H9 (cell line): ENCODE data around the gene PPP1R14B. TPM values are rescaled to one million over a fixed set of nuclear protein-coding genes. Genes with fewer than 3 reads are reported as not detected.

ENCODE experiments used
- DNase-seq: peaks from one replicate; pipeline ENCODE4 v3.0.0-alpha.2; 2017
- H2AFZ ChIP-seq: one replicate; pipeline ENCODE4 v1.6.1; 2013; ENCODE audit warnings: mild to moderate bottlenecking, low read length, control low read depth, moderate library complexity
- H2AK5ac ChIP-seq: 2 replicates; pipeline ENCODE4 v1.6.1; 2013; ENCODE audit warnings: low read length, control low read depth, mixed read lengths; ENCODE audit not compliant: insufficient read length
- H2BK120ac ChIP-seq: one replicate; pipeline ENCODE4 v1.6.1; 2013; ENCODE audit warnings: low read depth, mild to moderate bottlenecking, low read length, control low read depth, inconsistent platforms; ENCODE audit not compliant: poor library complexity, severe bottlenecking
- H2BK12ac ChIP-seq: 2 replicates; pipeline ENCODE4 v1.6.1; 2013; ENCODE audit warnings: low read length, control low read depth, mixed read lengths, low read depth; ENCODE audit not compliant: insufficient read length
- H2BK15ac ChIP-seq: 2 replicates; pipeline ENCODE4 v1.6.1; 2013; ENCODE audit warnings: low read depth, low read length, control low read depth
- H2BK20ac ChIP-seq: one replicate; pipeline ENCODE4 v1.6.1; 2013; ENCODE audit warnings: low read depth, mild to moderate bottlenecking, low read length, control low read depth, inconsistent platforms; ENCODE audit not compliant: poor library complexity, severe bottlenecking
- H2BK5ac ChIP-seq: 2 replicates; pipeline ENCODE4 v1.6.1; 2013; ENCODE audit warnings: low read length, control low read depth, mixed read lengths; ENCODE audit not compliant: insufficient read length
- H3K14ac ChIP-seq: 2 replicates; pipeline ENCODE4 v1.6.1; 2013; ENCODE audit warnings: low read length, control low read depth; ENCODE audit not compliant: insufficient read depth
- H3K18ac ChIP-seq: 2 replicates; pipeline ENCODE4 v1.6.1; 2013; ENCODE audit warnings: low read depth, mild to moderate bottlenecking, mixed read lengths, low read length, control low read depth; ENCODE audit not compliant: insufficient read length
- H3K23ac ChIP-seq: 2 replicates; pipeline ENCODE4 v1.6.1; 2013; ENCODE audit warnings: low read length, control low read depth, mixed read lengths, low read depth; ENCODE audit not compliant: insufficient read length
- H3K23me2 ChIP-seq: 2 replicates; pipeline ENCODE4 v1.6.1; 2013; ENCODE audit warnings: low read depth, mild to moderate bottlenecking, mixed read lengths, low read length, control low read depth; ENCODE audit not compliant: insufficient read length, poor library complexity, severe bottlenecking
- H3K27ac ChIP-seq: 2 replicates; pipeline ENCODE4 v1.5.1; 2013; ENCODE audit warnings: low read length, control low read depth, mixed read lengths, low read depth; ENCODE audit not compliant: insufficient read length
- H3K27me3 ChIP-seq: 2 replicates; pipeline ENCODE4 v1.6.1; 2013; ENCODE audit warnings: low read length, control low read depth, inconsistent platforms; ENCODE audit not compliant: insufficient read depth
- H3K4ac ChIP-seq: 2 replicates; pipeline ENCODE4 v1.6.1; 2013; ENCODE audit warnings: low read depth, mild to moderate bottlenecking, control low read depth, inconsistent platforms, low read length, moderate library complexity
- H3K4me1 ChIP-seq: 2 replicates; pipeline ENCODE4 v1.6.1; 2013; ENCODE audit warnings: low read length, control low read depth, inconsistent platforms; ENCODE audit not compliant: insufficient read depth
- H3K4me2 ChIP-seq: 2 replicates; pipeline ENCODE4 v1.6.1; 2013; ENCODE audit warnings: low read length, control low read depth, mixed read lengths; ENCODE audit not compliant: insufficient read length, insufficient read depth
- H3K56ac ChIP-seq: 2 replicates; pipeline ENCODE4 v1.6.1; 2013; ENCODE audit warnings: low read depth, mild to moderate bottlenecking, mixed read lengths, low read length, control low read depth; ENCODE audit not compliant: insufficient read length
- H3K79me1 ChIP-seq: 2 replicates; pipeline ENCODE4 v1.6.1; 2013; ENCODE audit warnings: low read depth, mild to moderate bottlenecking, moderate library complexity, low read length, control low read depth, inconsistent platforms; ENCODE audit not compliant: insufficient read depth, poor library complexity, severe bottlenecking
- H3K79me2 ChIP-seq: 2 replicates; pipeline ENCODE4 v1.6.1; 2013; ENCODE audit warnings: low read length, control low read depth, inconsistent platforms; ENCODE audit not compliant: insufficient read depth
- H3K9ac ChIP-seq: 2 replicates; pipeline ENCODE4 v1.6.1; 2013; ENCODE audit warnings: low read length, control low read depth, mixed read lengths; ENCODE audit not compliant: insufficient read length; ENCODE audit errors: extremely low read depth
- H3K9me3 ChIP-seq: one replicate; pipeline ENCODE4 v1.6.1; 2013; ENCODE audit warnings: low read depth, low read length, inconsistent platforms; ENCODE audit not compliant: control insufficient read depth
- H3T11ph ChIP-seq: one replicate; pipeline ENCODE4 v1.6.1; 2013; ENCODE audit warnings: mild to moderate bottlenecking, low read length, control low read depth, inconsistent platforms
- H4K20me1 ChIP-seq: one replicate; pipeline ENCODE4 v1.6.1; 2013; ENCODE audit not compliant: control insufficient read depth, insufficient read length, insufficient read depth
- H4K5ac ChIP-seq: 2 replicates; pipeline ENCODE4 v1.6.1; 2013; ENCODE audit warnings: low read depth, mild to moderate bottlenecking, mixed read lengths, low read length, control low read depth; ENCODE audit not compliant: insufficient read length
- H4K8ac ChIP-seq: replicated peaks from 2 replicates; pipeline ENCODE4 v1.6.1; 2013; ENCODE audit warnings: low read length, control low read depth, mixed read lengths, low read depth; ENCODE audit not compliant: insufficient read length
- H4K91ac ChIP-seq: 2 replicates; pipeline ENCODE4 v1.6.1; 2013; ENCODE audit warnings: low read depth, mild to moderate bottlenecking, moderate library complexity, mixed read lengths, low read length, control low read depth; ENCODE audit not compliant: insufficient read length
- H3K27ac Mint-ChIP-seq, 3 experiments: 2 replicates in 2 of 3; 3 replicates in 1 of 3; pipeline ENCODE4 v1.8.0; 2020 to 2021; ENCODE audit warnings: mixed read lengths in 3 of 3, mild to moderate bottlenecking in 1 of 3, moderate library complexity in 1 of 3
- H3K27me3 Mint-ChIP-seq: 2 replicates; pipeline ENCODE4 v1.8.0; 2021; ENCODE audit warnings: low read depth, mild to moderate bottlenecking, moderate library complexity, mixed read lengths
- H3K36me3 Mint-ChIP-seq, 3 experiments: 2 replicates in 2 of 3; 3 replicates in 1 of 3; pipeline ENCODE4 v1.8.0; 2020 to 2021; ENCODE audit warnings: low read depth in 3 of 3, mixed read lengths in 3 of 3; ENCODE audit not compliant: insufficient read depth in 1 of 3
- H3K4me1 Mint-ChIP-seq, 2 experiments: 2 replicates each; pipeline ENCODE4 v1.8.0; 2020; ENCODE audit warnings: mixed read lengths in 2 of 2
- H3K4me3 Mint-ChIP-seq, 2 experiments: 2 replicates in 1 of 2; 3 replicates in 1 of 2; pipeline ENCODE4 v1.8.0; 2020 to 2021; ENCODE audit warnings: mild to moderate bottlenecking in 2 of 2, mixed read lengths in 2 of 2, moderate library complexity in 1 of 2
- H3K9me3 Mint-ChIP-seq, 2 experiments: 2 replicates in 1 of 2; 3 replicates in 1 of 2; pipeline ENCODE4 v1.8.0; 2020; ENCODE audit warnings: mild to moderate bottlenecking in 2 of 2, mixed read lengths in 2 of 2, moderate library complexity in 1 of 2
- CTCF ChIP-seq: fragments of 200-600 bp; sonication (generic); conservative IDR thresholded peaks from 3 replicates; pipeline ENCODE4 v1.8.0; 2021; ENCODE audit warnings: antibody characterized with exemption, mild to moderate bottlenecking
- WGBS: extraction: QIAGEN DNeasy Blood & Tissue Kit; methylation state at CpG from one replicate; pipeline ENCODE4 v1.1.7; 2013; ENCODE audit warnings: missing lambda C conversion rate, low lambda C conversion rate, mixed read lengths; ENCODE audit not compliant: insufficient read length; ENCODE audit errors: extremely low coverage; 5-methylcytosine and 5-hydroxymethylcytosine counted together
- long read RNA-seq: library from polyadenylated mRNA; unstranded; transcript quantifications from one replicate; pipeline ENCODE4 v2.0.0, GENCODE V29; 2020
- total RNA-seq: library from RNA; stranded (reverse); gene quantifications from 2 replicates; pipeline ENCODE4 v1.2.1, GENCODE V29; 2021

The PPP1R14B gene, protein sequence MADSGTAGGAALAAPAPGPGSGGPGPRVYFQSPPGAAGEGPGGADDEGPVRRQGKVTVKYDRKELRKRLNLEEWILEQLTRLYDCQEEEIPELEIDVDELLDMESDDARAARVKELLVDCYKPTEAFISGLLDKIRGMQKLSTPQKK
- total RNA-seq, result 358 and 363 TPM in 2 replicates
- long read RNA-seq, partial matches to known transcripts, result 1 of 5 reads
- long read RNA-seq, other reads (novel, unspliced or antisense), result 2 of 5 reads

DNA sequence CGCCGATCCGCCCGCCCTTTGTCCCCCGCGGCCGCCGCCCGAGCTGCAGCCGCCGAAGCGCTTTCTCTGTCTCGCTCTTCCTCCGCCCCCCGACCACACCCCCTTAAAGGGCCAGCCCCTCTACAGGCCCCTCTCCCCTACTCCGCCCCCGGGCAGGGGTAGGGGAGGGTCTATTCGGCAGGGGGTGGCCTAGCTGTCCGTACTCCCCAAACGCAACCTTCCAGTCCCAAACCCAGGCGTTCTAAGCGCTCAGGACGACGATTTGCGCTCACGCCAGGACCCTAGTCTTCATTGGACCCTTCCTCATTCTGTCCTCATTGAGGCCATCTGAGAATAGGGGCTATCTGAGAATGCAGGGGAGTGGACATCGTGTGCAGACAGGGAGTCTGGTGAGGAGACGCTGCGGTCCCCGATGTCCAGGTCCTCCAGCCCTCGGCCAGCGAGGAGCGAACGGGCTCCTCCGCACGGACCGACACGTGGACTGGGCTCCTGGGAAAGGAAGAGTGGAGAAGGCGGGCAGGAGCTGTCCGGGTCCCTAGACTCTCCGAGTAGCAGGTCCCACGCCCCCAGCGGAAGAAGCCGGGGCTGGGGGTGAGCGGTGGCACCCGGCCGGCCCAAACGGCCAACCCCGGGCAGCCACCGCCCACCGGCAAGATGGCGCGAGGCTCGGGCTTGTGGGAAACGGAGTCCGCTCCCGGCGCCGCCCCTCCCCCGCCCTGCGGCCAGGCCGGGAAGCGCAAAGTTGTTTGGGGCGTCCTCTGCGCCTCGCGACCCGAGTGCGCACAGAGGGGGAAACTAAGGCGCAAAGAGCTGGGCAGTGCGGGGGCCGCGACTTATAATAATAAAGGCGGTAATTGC lies at the start of gene PPP1R14B:
PPP1R14B (minus strand) TSS at position 73 of the 858 bp plus-strand sequence. CDS start 270 bp downstream, outside the sequence.
- no peak within 1 kb of the TSS for H3K56ac ChIP-seq
- DNase-seq, result peak; percentile 95
- H3T11ph ChIP-seq, result no peak within 1 kb of the TSS
- H3K27me3 ChIP-seq, result no peaks in the 10 kb centered on the region
- no peaks in the 10 kb centered on the region for H3K27me3 Mint-ChIP-seq
- no CpG with 5 or more reads among the region's 74 CpGs for WGBS
- peak within 1 kb of the TSS; percentile 88 to 94 for H3K4me3 Mint-ChIP-seq
- peak within 1 kb of the TSS; percentile 43 for H2AFZ ChIP-seq
- H3K4me1 ChIP-seq, result peaks cover 9% of the 10 kb centered on the region; the same call in 1 of the 2 replicates
- no peak within 1 kb of the TSS for H2BK12ac ChIP-seq
- peaks cover 3% of the 10 kb centered on the region for H3K79me1 ChIP-seq
- H2BK15ac ChIP-seq, result no peak within 1 kb of the TSS
- no peak within 1 kb of the TSS for H2AK5ac ChIP-seq
- H4K91ac ChIP-seq, result no peak within 1 kb of the TSS
- H3K4ac ChIP-seq, result no peak within 1 kb of the TSS
- peaks cover 12 to 22% (median 13%) of the 10 kb centered on the region in 3 experiments; a peak in 6 of 7 replicates for H3K36me3 Mint-ChIP-seq
- peaks cover 28% of the 10 kb centered on the region for H3K23me2 ChIP-seq
- H3K27ac ChIP-seq, result no peak within 1 kb of the TSS
- no peak within 1 kb of the TSS for H2BK120ac ChIP-seq
- peak within 1 kb of the TSS; percentile 37 for H3K14ac ChIP-seq
- H2BK5ac ChIP-seq, result no peak within 1 kb of the TSS
- no peak within 1 kb of the TSS for H4K5ac ChIP-seq
- peak within 1 kb of the TSS; percentile 59 for H3K9ac ChIP-seq
- no peaks in the 10 kb centered on the region; a peak in 1 of 5 replicates for H3K9me3 Mint-ChIP-seq
- TF ChIP-seq CTCF, result peak; percentile 39; the same call in 2 of the 3 replicates
- no peak within 1 kb of the TSS for H2BK20ac ChIP-seq
- H3K4me2 ChIP-seq, result peak within 1 kb of the TSS; percentile 99
- H4K20me1 ChIP-seq, result no peaks in the 10 kb centered on the region
- peak within 1 kb of the TSS; percentile 33 for H3K18ac ChIP-seq
- H3K27ac Mint-ChIP-seq, result peak within 1 kb of the TSS; percentile 95 to 98 (median 96)
- H3K9me3 ChIP-seq, result no peaks in the 10 kb centered on the region
- peaks cover 40 to 53% of the 10 kb centered on the region in 2 experiments for H3K4me1 Mint-ChIP-seq
- no peak within 1 kb of the TSS for H3K23ac ChIP-seq
- H3K79me2 ChIP-seq, result peaks cover 9% of the 10 kb centered on the region; the same call in 1 of the 2 replicates
- H4K8ac ChIP-seq, result no peak within 1 kb of the TSS
